GM23338 (cell line): ENCODE measurements around the gene YIPF4.

Experiments
- EZH2phosphoT487 ChIP-seq: fragments of 200-600 bp; sonication (generic); IDR thresholded peaks from one replicate; pipeline ENCODE4 v1.8.1; 2018; ENCODE audit warnings: antibody characterized with exemption; ENCODE audit not compliant: unreplicated experiment
- ZNF331 ChIP-seq: fragments of 250-450 bp; sonication (Bioruptor Pico); IDR thresholded peaks from 2 replicates; pipeline ENCODE4 v1.5.0; 2020; ENCODE audit warnings: low read depth, mild to moderate bottlenecking, moderate library complexity

DNA sequence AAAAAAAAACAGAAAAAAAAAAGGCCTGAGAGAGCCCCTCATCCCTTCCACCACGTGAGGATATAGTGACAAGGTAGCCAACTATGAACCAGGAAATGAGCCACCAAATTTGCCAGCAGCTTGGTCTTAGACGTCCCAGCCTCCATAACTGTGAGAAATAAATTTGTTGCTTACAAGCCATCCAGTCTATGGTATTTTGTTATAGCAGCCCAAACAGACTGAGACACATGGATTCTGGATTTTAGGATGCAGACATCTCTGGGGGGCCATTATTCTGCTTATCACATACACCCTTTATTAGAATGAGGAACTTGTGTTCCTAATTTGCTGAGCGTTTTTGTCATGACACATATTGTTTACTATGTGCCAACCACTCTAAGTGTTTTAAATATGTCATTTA lies 5.4 kb upstream of the YIPF4 start:
- no peak for TF ChIP-seq EZH2phosphoT487
- no peak for TF ChIP-seq ZNF331 (CRISPR knock-in tag)
